Endodermal cell (in vitro differentiated cells): ENCODE data around the gene FLAD1. TPM values are rescaled to one million over a fixed set of nuclear protein-coding genes. Genes with fewer than 3 reads are reported as not detected.
A peak's percentile ranks its signal among the peaks of the same experiment; 100 is the strongest.

Experiments
- DNase-seq: peaks from one replicate; pipeline ENCODE4 v3.0.0-alpha.2; 2017
- H3K27ac ChIP-seq: 2 replicates; pipeline ENCODE4 v1.5.1; 2013; ENCODE audit warnings: mild to moderate bottlenecking, low read depth, low read length, moderate library complexity
- H3K27me3 ChIP-seq: 2 replicates; pipeline ENCODE4 v1.6.1; 2013; ENCODE audit warnings: mild to moderate bottlenecking, low read length, moderate library complexity; ENCODE audit not compliant: insufficient read depth, control insufficient read depth, poor library complexity, severe bottlenecking
- H3K36me3 ChIP-seq: 2 replicates; pipeline ENCODE4 v1.7.0; 2013; ENCODE audit warnings: mild to moderate bottlenecking, low read length, moderate library complexity; ENCODE audit not compliant: control insufficient read depth, insufficient read depth
- H3K4me1 ChIP-seq: one replicate; pipeline ENCODE4 v1.7.0; 2013; ENCODE audit warnings: low read length; ENCODE audit not compliant: control insufficient read depth, insufficient read depth
- H3K4me3 ChIP-seq: 2 replicates; pipeline ENCODE4 v1.5.1; 2013; ENCODE audit warnings: mild to moderate bottlenecking, low read length, moderate library complexity
- H3K9ac ChIP-seq: 2 replicates; pipeline ENCODE4 v1.6.1; 2013; ENCODE audit warnings: mild to moderate bottlenecking, low read length, moderate library complexity; ENCODE audit not compliant: poor library complexity, severe bottlenecking; ENCODE audit errors: extremely low read depth
- H3K9me3 ChIP-seq: 2 replicates; pipeline ENCODE4 v1.6.1; 2013; ENCODE audit warnings: mild to moderate bottlenecking, low read length, moderate library complexity; ENCODE audit not compliant: control insufficient read depth
- H3K27ac Mint-ChIP-seq: 2 replicates; pipeline ENCODE4 v1.8.0; 2020; ENCODE audit warnings: mixed read lengths
- H3K27me3 Mint-ChIP-seq: 2 replicates; pipeline ENCODE4 v1.8.0; 2021; ENCODE audit warnings: mild to moderate bottlenecking, mixed read lengths; ENCODE audit not compliant: insufficient read depth
- H3K36me3 Mint-ChIP-seq: 2 replicates; pipeline ENCODE4 v1.8.0; 2020; ENCODE audit warnings: low read depth, mixed read lengths
- H3K4me1 Mint-ChIP-seq: 2 replicates; pipeline ENCODE4 v1.8.0; 2020; ENCODE audit warnings: mixed read lengths
- H3K4me3 Mint-ChIP-seq: 2 replicates; pipeline ENCODE4 v1.8.0; 2020; ENCODE audit warnings: mild to moderate bottlenecking, moderate library complexity, mixed read lengths
- H3K9me3 Mint-ChIP-seq: 2 replicates; pipeline ENCODE4 v1.8.0; 2020; ENCODE audit warnings: mild to moderate bottlenecking, mixed read lengths
- WGBS, 2 experiments: methylation state at CpG; one replicate each; pipeline versions ENCODE4 v1.1.5 to v1.1.7; 2013; ENCODE audit warnings: missing lambda C conversion rate in 2 of 2, mixed read lengths in 1 of 2; ENCODE audit not compliant: insufficient coverage in 1 of 2, insufficient read length in 1 of 2; 5-methylcytosine and 5-hydroxymethylcytosine counted together
- total RNA-seq, 2 donors: library from RNA; stranded (reverse); fragmentation: NEBNext Ultra II Directional in 1 of 2; extraction: Animal tissue kit (Norgen Biotek cat#: 25700) in 1 of 2; gene quantifications; 2 replicates in 1 of 2; 3 replicates in 1 of 2; pipeline ENCODE4 v1.2.1, GENCODE V29; 2021
- TF ChIP-seq, protein P1 (sequence below): fragments of 200-600 bp; sonication (generic); conservative IDR thresholded peaks from 2 replicates; pipeline ENCODE4 v1.5.0; 2021; ENCODE audit warnings: antibody characterized with exemption, mild to moderate bottlenecking

The FLAD1 gene
- total RNA-seq, 2 donors from 2014 or later = 61.9 to 65.0 TPM

DNA sequence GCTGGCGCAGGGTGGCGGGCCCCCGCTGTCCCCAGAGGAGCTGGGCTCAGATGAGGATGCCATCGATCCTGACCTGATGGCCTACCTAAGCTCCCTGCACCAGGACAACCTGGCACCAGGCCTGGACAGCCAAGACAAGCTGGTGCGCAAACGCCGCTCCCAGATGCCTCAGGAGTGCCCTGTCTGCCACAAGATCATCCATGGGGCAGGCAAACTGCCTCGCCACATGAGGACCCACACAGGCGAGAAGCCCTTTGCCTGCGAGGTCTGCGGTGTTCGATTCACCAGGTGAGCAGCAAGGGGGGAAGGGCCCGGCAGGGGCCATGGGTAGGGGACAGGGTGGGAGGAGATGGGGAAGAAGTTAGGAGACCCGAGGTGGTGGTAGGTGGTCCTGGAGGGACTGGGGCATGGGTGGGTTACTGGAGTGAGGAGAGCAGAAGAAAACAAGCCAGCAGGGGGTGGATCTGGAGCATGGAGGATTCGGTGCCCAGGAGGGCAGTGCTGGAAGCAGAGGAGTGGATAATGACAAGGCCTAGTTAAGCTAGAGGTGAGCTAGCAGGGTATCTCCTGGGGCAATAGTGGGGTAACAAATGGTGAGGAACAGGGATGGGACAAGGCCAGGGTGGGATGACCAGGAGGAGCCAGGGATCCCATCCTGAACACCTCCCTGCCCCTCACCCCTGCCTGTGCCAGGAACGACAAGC lies 32.5 kb downstream of the FLAD1 start:
- TF ChIP-seq, protein P1, sequence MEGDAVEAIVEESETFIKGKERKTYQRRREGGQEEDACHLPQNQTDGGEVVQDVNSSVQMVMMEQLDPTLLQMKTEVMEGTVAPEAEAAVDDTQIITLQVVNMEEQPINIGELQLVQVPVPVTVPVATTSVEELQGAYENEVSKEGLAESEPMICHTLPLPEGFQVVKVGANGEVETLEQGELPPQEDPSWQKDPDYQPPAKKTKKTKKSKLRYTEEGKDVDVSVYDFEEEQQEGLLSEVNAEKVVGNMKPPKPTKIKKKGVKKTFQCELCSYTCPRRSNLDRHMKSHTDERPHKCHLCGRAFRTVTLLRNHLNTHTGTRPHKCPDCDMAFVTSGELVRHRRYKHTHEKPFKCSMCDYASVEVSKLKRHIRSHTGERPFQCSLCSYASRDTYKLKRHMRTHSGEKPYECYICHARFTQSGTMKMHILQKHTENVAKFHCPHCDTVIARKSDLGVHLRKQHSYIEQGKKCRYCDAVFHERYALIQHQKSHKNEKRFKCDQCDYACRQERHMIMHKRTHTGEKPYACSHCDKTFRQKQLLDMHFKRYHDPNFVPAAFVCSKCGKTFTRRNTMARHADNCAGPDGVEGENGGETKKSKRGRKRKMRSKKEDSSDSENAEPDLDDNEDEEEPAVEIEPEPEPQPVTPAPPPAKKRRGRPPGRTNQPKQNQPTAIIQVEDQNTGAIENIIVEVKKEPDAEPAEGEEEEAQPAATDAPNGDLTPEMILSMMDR = no peak
- no peak overlapping the region for H3K9ac ChIP-seq
- H3K36me3 Mint-ChIP-seq = peaks cover 14% of the 10 kb centered on the region
- H3K36me3 ChIP-seq = peaks cover 10% of the 10 kb centered on the region
- H3K4me3 Mint-ChIP-seq = no peak overlapping the region
- H3K4me1 ChIP-seq = no peaks in the 10 kb centered on the region
- no peak overlapping the region for H3K4me3 ChIP-seq
- no peak overlapping the region for H3K27ac Mint-ChIP-seq
- peaks cover 7% of the 10 kb centered on the region for H3K4me1 Mint-ChIP-seq
- peaks cover 5% of the 10 kb centered on the region for H3K27me3 Mint-ChIP-seq
- no peak for DNase-seq
- no peak overlapping the region for H3K27ac ChIP-seq
- H3K27me3 ChIP-seq = no peaks in the 10 kb centered on the region
- no peaks in the 10 kb centered on the region for H3K9me3 Mint-ChIP-seq
- H3K9me3 ChIP-seq = no peaks in the 10 kb centered on the region
- WGBS, 2 experiments = 94 to 95% methylated on average over 16 of the region's 16 CpGs

DNA sequence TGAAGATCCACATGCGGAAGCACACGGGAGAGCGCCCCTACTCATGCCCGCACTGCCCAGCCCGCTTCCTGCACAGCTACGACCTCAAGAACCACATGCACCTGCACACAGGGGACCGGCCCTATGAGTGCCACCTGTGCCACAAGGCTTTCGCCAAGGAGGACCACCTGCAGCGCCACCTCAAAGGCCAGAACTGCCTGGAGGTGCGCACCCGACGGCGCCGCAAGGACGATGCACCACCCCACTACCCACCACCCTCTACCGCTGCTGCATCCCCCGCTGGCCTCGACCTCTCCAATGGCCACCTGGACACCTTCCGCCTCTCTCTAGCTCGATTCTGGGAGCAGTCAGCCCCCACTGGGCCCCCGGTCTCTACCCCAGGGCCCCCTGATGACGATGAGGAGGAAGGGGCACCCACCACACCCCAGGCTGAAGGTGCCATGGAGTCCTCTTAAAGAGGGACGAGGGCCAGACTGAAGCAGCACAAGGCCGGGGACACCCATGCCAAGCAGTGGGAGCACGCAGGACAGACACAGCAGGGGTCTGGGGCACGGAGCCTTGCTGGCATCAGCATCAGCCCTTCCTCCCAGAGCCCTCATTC lies 33.2 kb downstream of the FLAD1 start:
- Mint-ChIP-seq H3K4me1 (peaks cover 4% of the 10 kb centered on the region), H3K9me3 (no peaks in the 10 kb centered on the region), H3K4me3 (no peak overlapping the region), H3K36me3 (peaks cover 14% of the 10 kb centered on the region), H3K27ac (no peak overlapping the region), H3K27me3 (peaks cover 5% of the 10 kb centered on the region)
- Histone ChIP-seq H3K27me3 (no peaks in the 10 kb centered on the region), H3K27ac (no peak overlapping the region), H3K4me1 (no peaks in the 10 kb centered on the region), H3K9ac (no peak overlapping the region), H3K36me3 (peaks cover 10% of the 10 kb centered on the region), H3K9me3 (no peaks in the 10 kb centered on the region), H3K4me3 (no peak overlapping the region)
- no peak for DNase-seq
- TF ChIP-seq, protein P1 = no peak
- WGBS, 2 experiments = 94 to 99% methylated on average over 12 to 26 of the region's 26 CpGs

DNA sequence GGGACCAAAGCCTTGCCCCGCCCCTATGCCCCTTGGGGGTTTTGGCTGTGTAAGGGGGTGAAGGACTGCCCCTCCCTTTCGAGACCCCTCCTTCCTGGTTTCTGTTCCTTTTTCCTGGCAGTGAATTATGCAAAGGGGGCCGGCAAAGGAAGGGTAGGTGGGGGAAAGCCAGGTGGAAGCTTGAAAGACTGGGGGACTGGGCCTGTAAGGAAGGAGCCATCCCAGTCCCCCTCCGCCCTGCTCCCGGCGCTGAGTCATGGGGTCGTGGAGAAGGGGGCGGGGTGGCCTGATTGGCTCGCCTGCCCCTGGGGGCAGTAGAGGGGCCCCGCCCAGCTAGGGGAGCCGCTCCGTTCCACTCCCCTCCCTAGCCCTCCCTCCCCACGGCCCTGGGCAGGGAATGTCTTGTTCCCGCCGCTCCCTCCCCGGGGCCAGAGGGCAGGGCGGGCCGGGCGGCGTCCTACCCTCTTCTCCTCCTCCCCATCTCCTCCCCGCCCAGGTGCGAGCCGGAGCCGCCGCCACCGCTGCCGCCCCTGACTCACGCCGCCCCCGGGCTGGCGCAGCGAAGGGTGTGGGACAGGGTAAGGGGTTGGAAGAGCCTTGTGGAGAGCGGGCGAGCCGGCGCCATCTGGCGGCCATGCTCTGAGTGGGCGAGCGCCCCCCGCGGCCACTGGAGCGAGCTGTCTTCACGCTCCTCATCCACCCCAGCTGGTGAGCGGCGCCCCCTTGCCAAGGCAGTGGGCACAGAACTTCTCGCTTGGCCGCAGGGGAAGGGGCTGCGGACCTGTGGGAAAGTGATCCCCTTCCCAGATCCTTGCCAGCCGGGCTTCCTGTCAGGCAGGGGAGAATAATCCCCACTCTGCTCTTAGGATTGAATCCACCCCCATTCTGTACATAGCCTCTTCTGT lies 34.1 kb downstream of the FLAD1 start:
- peak; percentile 98 for DNase-seq
- Histone ChIP-seq H3K4me3 (peak overlapping the region; percentile 53), H3K4me1 (no peaks in the 10 kb centered on the region), H3K9me3 (no peaks in the 10 kb centered on the region), H3K9ac (peak overlapping the region; percentile 34), H3K36me3 (peaks cover 10% of the 10 kb centered on the region), H3K27ac (peak overlapping the region; percentile 54), H3K27me3 (no peaks in the 10 kb centered on the region)
- WGBS, 2 experiments = 8 to 25% methylated on average over 8 to 49 of the region's 49 CpGs
- TF ChIP-seq, protein P1 = peak; percentile 100
- Mint-ChIP-seq H3K4me1 (peaks cover 3% of the 10 kb centered on the region), H3K27ac (peak overlapping the region; percentile 93), H3K36me3 (peaks cover 14% of the 10 kb centered on the region), H3K27me3 (peaks cover 5% of the 10 kb centered on the region), H3K9me3 (no peaks in the 10 kb centered on the region), H3K4me3 (peak overlapping the region; percentile 47)
